Naive thymus-derived CD8-positive, alpha-beta T cell (primary cell): ENCODE data around the gene CGA. TPM values are rescaled to one million over a fixed set of nuclear protein-coding genes. Genes with fewer than 3 reads are reported as not detected.

Experiments
- ATAC-seq, 2 donors: fragments of 150-1000 bp; cut with Tn5 transposase in 1 of 2; sonication (Bioruptor Pico), chemical (Tn5 transposase) in 1 of 2; 1 replicate in 1 of 2; 2 replicates in 1 of 2; pipeline ENCODE4 v1.10.0; 2021; ENCODE audit warnings: mild to moderate bottlenecking in 2 of 2, moderate library complexity in 2 of 2
- POLR2A ChIA-PET: fragments of 350-600 bp; sonication (Branson Sonifier 250); formaldehyde crosslinking; loops from one replicate; lab custom pipeline; 2021; ENCODE audit warnings: antibody characterized with exemption; lab: Charles Lee
- DNase-seq, 10 donors: peaks; one replicate each; pipeline versions ENCODE4 v3.0.0 to v3.0.0-alpha.2; 2020 to 2022
- H3K27ac Mint-ChIP-seq, 10 donors: one replicate each; pipeline ENCODE4 v1.8.0; 2020 to 2022; ENCODE audit warnings: mild to moderate bottlenecking in 10 of 10, mixed read lengths in 10 of 10, moderate library complexity in 4 of 10, inconsistent platforms in 1 of 10
- H3K27me3 Mint-ChIP-seq, 5 donors: one replicate each; pipeline ENCODE4 v1.8.0; 2021 to 2022; ENCODE audit warnings: mixed read lengths in 5 of 5
- H3K36me3 Mint-ChIP-seq, 3 donors: one replicate each; pipeline ENCODE4 v1.8.0; 2020 to 2022; ENCODE audit warnings: mixed read lengths in 3 of 3, mild to moderate bottlenecking in 2 of 3, inconsistent platforms in 1 of 3
- H3K4me1 Mint-ChIP-seq, 4 donors: one replicate each; pipeline ENCODE4 v1.8.0; 2021 to 2022; ENCODE audit warnings: mixed read lengths in 4 of 4
- H3K4me3 Mint-ChIP-seq, 10 donors: one replicate each; pipeline ENCODE4 v1.8.0; 2020 to 2022; ENCODE audit warnings: mild to moderate bottlenecking in 10 of 10, mixed read lengths in 10 of 10, moderate library complexity in 6 of 10, inconsistent platforms in 1 of 10
- H3K9me3 Mint-ChIP-seq, 9 donors: one replicate each; pipeline ENCODE4 v1.8.0; 2020 to 2022; ENCODE audit warnings: mixed read lengths in 9 of 9, mild to moderate bottlenecking in 3 of 9, inconsistent platforms in 1 of 9, moderate library complexity in 1 of 9
- polyA plus RNA-seq, 3 donors: library from polyadenylated mRNA; unstranded; fragments of 300-500 nt; fragmentation: Illumina TruSeq; gene quantifications; one replicate each; pipeline ENCODE4 v1.2.3, GENCODE V29; 2021
- total RNA-seq, 8 experiments: library from RNA in 2 of 8; stranded (reverse) in 2 of 8; gene quantifications; one replicate each; pipeline ENCODE4 v1.2.3 and lab custom pipeline; 2021 to 2026

The CGA gene
- total and polyA plus RNA-seq, 5 experiments from 2014 or later, result not detected

GRCh38 chr6:87045521-87046075 is 49.3 kb downstream of the CGA start:
- Mint-ChIP-seq H3K9me3 (peaks cover 0 to 1% (median 0%) of the 10 kb centered on the region in 9 donors), H3K27ac (no peak overlapping the region), H3K4me3 (no peak overlapping the region), H3K4me1 (peaks cover 0 to 11% (median 0%) of the 10 kb centered on the region in 4 donors), H3K27me3 (peaks cover 9 to 22% (median 16%) of the 10 kb centered on the region in 5 donors), H3K36me3 (no peaks in the 10 kb centered on the region)
- POLR2A ChIA-PET, result no interaction called here
- DNase-seq (no peak), ATAC-seq (no peak)

DNA sequence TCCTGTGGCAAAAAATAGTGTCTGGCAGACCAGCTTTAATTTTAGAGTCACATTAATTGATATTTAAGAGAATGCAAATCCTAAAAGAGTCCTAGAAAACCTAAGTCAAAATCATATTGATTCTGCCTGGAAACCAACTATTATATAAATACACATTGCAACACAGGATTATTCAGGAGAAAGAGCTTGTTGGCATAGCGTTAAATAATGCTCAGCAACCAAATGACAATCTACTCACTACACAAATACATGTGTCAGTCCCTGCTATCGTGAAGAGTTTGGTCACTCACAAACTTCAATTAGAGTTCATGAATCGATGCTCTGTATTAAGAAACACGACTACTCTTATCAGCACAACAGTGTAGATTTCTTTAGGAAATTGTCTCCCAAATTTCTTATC is 54.2 kb downstream of the CGA start:
- DNase-seq (no peak), ATAC-seq (no peak)
- no peak overlapping the region for H3K4me3 Mint-ChIP-seq
- no peaks in the 10 kb centered on the region for H3K36me3 Mint-ChIP-seq
- no peaks in the 10 kb centered on the region for H3K4me1 Mint-ChIP-seq
- POLR2A ChIA-PET, result no interaction called here
- peaks cover 0 to 11% (median 0%) of the 10 kb centered on the region in 9 donors for H3K9me3 Mint-ChIP-seq
- H3K27me3 Mint-ChIP-seq, result peaks cover 0 to 17% (median 9%) of the 10 kb centered on the region in 5 donors
- H3K27ac Mint-ChIP-seq, result no peak overlapping the region

Other genes with a start within 250 kb of the CGA start
- not detected for gene HTR1E, start 157.6 kb downstream of the CGA start, total RNA-seq
- not detected for gene HTR1E, start 157.6 kb downstream of the CGA start, polyA plus RNA-seq
- 10 to 100 TPM; 74.0 to 87.7 TPM for gene ZNF292, start 60.5 kb upstream of the CGA start, total RNA-seq
- gene ZNF292, start 60.5 kb upstream of the CGA start, polyA plus RNA-seq, result 10 to 100 TPM; 22.4 to 24.0 (median 23.3) TPM
- gene SMIM8, start 227.5 kb upstream of the CGA start, total RNA-seq, result 10 to 100 TPM; 13.2 to 15.2 TPM
- 10 to 100 TPM; 12.2 to 17.8 (median 14.9) TPM for gene SMIM8, start 227.5 kb upstream of the CGA start, polyA plus RNA-seq
- not detected for gene GJB7, start 234.2 kb upstream of the CGA start, total RNA-seq
- not detected for gene GJB7, start 234.2 kb upstream of the CGA start, polyA plus RNA-seq
- 1 to 10 TPM; 3.8 to 5.0 TPM for gene C6orf163, start 249.7 kb upstream of the CGA start, total RNA-seq
- under 1 TPM; 0.23 to 0.51 (median 0.33) TPM for gene C6orf163, start 249.7 kb upstream of the CGA start, polyA plus RNA-seq